Heart left ventricle (tissue), 16 donors: ENCODE data around the gene RABGAP1. TPM values are rescaled to one million over a fixed set of nuclear protein-coding genes. Genes with fewer than 3 reads are reported as not detected.

Experiments used
- ATAC-seq, 4 donors: fragments of 200-7000 bp; cut with Tn5 transposase; one replicate each; pipeline ENCODE4 v1.9.1; 2020 to 2022; ENCODE audit warnings: moderate library complexity in 4 of 4, mild to moderate bottlenecking in 3 of 4, moderate number of reproducible peaks in 1 of 4
- DNase-seq, 5 donors: peaks; one replicate each; pipeline ENCODE4 v3.0.0-alpha.2; 2020
- H3K27ac ChIP-seq, 12 donors: fragments of 200-600 bp; sonication (generic) in 4 of 12; one replicate each; pipeline versions ENCODE4 v1.5.0 to v1.8.0; 2016 to 2022; ENCODE audit warnings: mild to moderate bottlenecking in 2 of 12
- H3K27me3 ChIP-seq, 9 donors: fragments of 200-600 bp; sonication (generic) in 2 of 9; one replicate each; pipeline versions ENCODE4 v1.5.1 to v1.8.0; 2016 to 2022; ENCODE audit warnings: mild to moderate bottlenecking in 3 of 9
- H3K36me3 ChIP-seq, 9 donors: fragments of 200-600 bp; sonication (generic) in 2 of 9; one replicate each; pipeline versions ENCODE4 v1.5.0 to v1.8.0; 2018 to 2022; ENCODE audit warnings: mild to moderate bottlenecking in 2 of 9
- H3K4me1 ChIP-seq, 12 donors: fragments of 200-600 bp; sonication (generic) in 4 of 12; one replicate each; pipeline versions ENCODE4 v1.5.0 to v1.8.0; 2016 to 2022; ENCODE audit warnings: mild to moderate bottlenecking in 3 of 12
- H3K4me3 ChIP-seq, 12 donors: fragments of 200-600 bp; sonication (generic) in 4 of 12; one replicate each; pipeline versions ENCODE4 v1.5.0 to v1.8.0; 2017 to 2022; ENCODE audit warnings: mild to moderate bottlenecking in 9 of 12, moderate library complexity in 4 of 12
- H3K9me3 ChIP-seq, 12 donors: fragments of 200-600 bp; sonication (generic) in 4 of 12; one replicate each; pipeline versions ENCODE4 v1.5.0 to v1.8.0; 2016 to 2022; ENCODE audit warnings: mild to moderate bottlenecking in 1 of 12
- POLR2A ChIP-seq, 2 donors: fragments of 450-650 bp; IDR thresholded peaks; one replicate each; pipeline ENCODE4 v1.6.1; 2017; ENCODE audit warnings: antibody characterized with exemption in 2 of 2, mild to moderate bottlenecking in 2 of 2, moderate library complexity in 2 of 2
- WGBS, 4 donors: extraction: QIAGEN DNeasy Blood & Tissue Kit in 2 of 4; methylation state at CpG; one replicate each; pipeline versions ENCODE4 v1.1.5 to v1.1.7; 2013 to 2018; 5-methylcytosine and 5-hydroxymethylcytosine counted together
- intact Hi-C, 10 donors: fragments of 100-400 bp; cut with DNase I; formaldehyde crosslinking; loops; one replicate each; pipeline versions ENCODE4 v1.11.1 to v1.14.2; 2022
- polyA plus RNA-seq, 2 donors: library from polyadenylated mRNA; stranded (reverse); fragments of 200-250 nt; gene quantifications; one replicate each; pipeline ENCODE4 v1.2.3, GENCODE V29; 2013
- total RNA-seq, 9 donors: library from RNA; depleted of rRNA in 2 of 9; stranded (reverse); fragments of >200 nt in 2 of 9; fragmentation: NEBNext Ultra II Directional in 3 of 9; extraction: Animal tissue kit (Norgen Biotek cat#: 25700) in 3 of 9; gene quantifications; one replicate each; pipeline versions ENCODE4 v1.1.0 to v1.2.4, GENCODE V29; 2016 to 2023
- TF ChIP-seq, protein P1 (sequence below), 12 donors: fragments of 200-600 bp; sonication (generic) in 4 of 12; IDR thresholded peaks; one replicate each; pipeline versions ENCODE4 v1.5.0 to v1.8.0; 2018 to 2022; ENCODE audit warnings: antibody characterized with exemption in 12 of 12, mild to moderate bottlenecking in 5 of 12
- donor health status: ischemic (EF 13 %, LVEDD 7.1; RV severe dilation, severe dysfunction).
- donor health status: healthy with polysubstance abuse.
- donor health status: DM: no; HTN: yes; CAD: no.
- donor health status: DM: no; HTN: no; CAD: no.
- donor health status: ischemic (EF 25% LVEDD 6.9; RV normal size, moderate dysfunction).
- donor health status: ischemic (EF 25% LVEDD 5.7; RV mildly dilated, moderate dysfunction).
- donor health status: healthy.
- donor health status: DM: yes; HTN: yes; CAD: no.
- donor health status: ischemic (EF 35%, LVEDD 5.7; RV mildly dilated, moderate dysfunction).
- donor health status: nonischemic (EF 11% LVEDD 7.7; RV severe dilation, severe dysfunction).
- donor health status: DM: yes; HTN: yes; CAD: no.
- donor health status: PGD.
- donor health status: ischemic (EF 29% LVEDD 5.4; RV normal size, mild dysfunction).
- donor health status: nonischemic (EF 23%, LVEDD 6.1; RV moderate dilation, normal function).

The RABGAP1 gene
- total and polyA plus RNA-seq, 11 donors, result 11.8 to 62.2 (median 43.3) TPM

DNA sequence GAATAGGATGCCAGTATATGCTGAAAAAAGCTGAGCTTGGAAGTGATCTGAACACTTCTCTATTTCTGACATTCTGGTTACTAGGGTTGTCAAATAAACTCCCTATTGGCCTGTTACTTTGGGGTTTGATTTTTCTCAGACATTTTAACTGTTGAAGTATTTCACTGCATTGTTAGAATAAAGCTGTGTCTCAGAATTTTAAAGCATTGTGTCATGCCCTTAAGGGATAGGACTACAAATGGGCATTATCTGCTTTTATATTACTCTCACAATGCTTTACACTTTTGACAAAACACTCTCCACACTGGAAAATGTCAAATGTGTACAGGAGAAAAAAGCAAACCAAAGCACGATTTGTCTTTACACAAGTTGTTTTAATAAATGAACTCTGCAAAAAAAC, 75.8 kb downstream of the RABGAP1 start:
- intact Hi-C loops, result no loop called here
- WGBS, 4 donors, result 90 to 99% (median 94%) methylated on average over 1 of the region's 1 CpG
- H3K27ac ChIP-seq, result no peak overlapping the region
- H3K27me3 ChIP-seq, result no peaks in the 10 kb centered on the region
- ATAC-seq, result no peak
- H3K4me3 ChIP-seq, result no peak overlapping the region
- peaks cover 0 to 100% (median 84%) of the 10 kb centered on the region in 9 donors for H3K36me3 ChIP-seq
- no peak for DNase-seq
- H3K9me3 ChIP-seq, result no peaks in the 10 kb centered on the region
- no peaks in the 10 kb centered on the region for H3K4me1 ChIP-seq
- TF ChIP-seq, protein P1, sequence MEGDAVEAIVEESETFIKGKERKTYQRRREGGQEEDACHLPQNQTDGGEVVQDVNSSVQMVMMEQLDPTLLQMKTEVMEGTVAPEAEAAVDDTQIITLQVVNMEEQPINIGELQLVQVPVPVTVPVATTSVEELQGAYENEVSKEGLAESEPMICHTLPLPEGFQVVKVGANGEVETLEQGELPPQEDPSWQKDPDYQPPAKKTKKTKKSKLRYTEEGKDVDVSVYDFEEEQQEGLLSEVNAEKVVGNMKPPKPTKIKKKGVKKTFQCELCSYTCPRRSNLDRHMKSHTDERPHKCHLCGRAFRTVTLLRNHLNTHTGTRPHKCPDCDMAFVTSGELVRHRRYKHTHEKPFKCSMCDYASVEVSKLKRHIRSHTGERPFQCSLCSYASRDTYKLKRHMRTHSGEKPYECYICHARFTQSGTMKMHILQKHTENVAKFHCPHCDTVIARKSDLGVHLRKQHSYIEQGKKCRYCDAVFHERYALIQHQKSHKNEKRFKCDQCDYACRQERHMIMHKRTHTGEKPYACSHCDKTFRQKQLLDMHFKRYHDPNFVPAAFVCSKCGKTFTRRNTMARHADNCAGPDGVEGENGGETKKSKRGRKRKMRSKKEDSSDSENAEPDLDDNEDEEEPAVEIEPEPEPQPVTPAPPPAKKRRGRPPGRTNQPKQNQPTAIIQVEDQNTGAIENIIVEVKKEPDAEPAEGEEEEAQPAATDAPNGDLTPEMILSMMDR (IDR thresholded peaks at IDR 0.05), result no peak
- no peak for TF ChIP-seq POLR2A (IDR thresholded peaks at IDR 0.05)

DNA sequence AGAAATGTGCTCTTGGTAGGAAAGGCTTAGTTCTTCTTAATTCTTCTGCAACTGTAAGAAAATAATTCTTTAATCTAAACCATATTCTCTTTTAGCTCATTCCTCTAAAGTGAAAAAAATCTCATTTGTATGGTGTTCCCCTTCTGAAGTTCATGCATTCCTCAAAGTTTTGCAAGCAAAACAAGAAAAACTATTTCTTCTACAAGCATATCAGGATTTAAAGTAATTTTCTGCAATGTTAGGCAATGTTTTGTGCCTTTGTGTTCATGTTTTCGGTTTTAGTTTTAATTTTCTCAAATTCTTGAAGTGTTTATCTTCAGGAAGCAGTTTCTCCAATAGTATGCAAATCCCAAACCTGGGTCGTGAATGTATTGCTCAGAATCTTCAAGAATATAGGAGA, 80.0 kb downstream of the RABGAP1 start:
- Histone ChIP-seq H3K4me3 (no peak overlapping the region), H3K9me3 (no peaks in the 10 kb centered on the region), H3K27ac (no peak overlapping the region), H3K4me1 (no peaks in the 10 kb centered on the region), H3K36me3 (peaks cover 0 to 99% (median 83%) of the 10 kb centered on the region in 9 donors), H3K27me3 (no peaks in the 10 kb centered on the region)
- DNase-seq (no peak), ATAC-seq (no peak)
- intact Hi-C loops, result no loop called here
- no peak for TF ChIP-seq POLR2A (IDR thresholded peaks at IDR 0.05)
- TF ChIP-seq, protein P1 (IDR thresholded peaks at IDR 0.05), result no peak
- 81 to 90% (median 83%) methylated on average over 2 of the region's 2 CpGs for WGBS, 4 donors

DNA sequence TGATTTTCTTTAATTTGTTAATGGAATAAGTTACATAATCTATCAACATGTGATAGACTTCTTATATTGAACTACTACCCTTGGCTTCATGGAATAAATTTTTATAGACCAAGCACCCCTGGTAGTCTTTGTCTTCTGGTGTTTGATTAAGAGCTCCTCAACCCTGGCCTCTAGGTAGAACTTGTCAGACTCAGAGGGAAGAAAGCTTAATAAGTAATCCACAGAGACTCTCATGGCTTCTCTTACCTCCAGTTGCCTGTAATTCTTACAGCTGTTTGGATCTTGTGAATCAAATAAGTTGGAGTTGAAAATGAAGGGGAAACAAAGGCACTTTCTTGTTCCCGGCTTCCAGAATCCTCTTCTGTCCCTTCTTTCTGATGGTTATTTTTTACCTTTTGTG, 85.6 kb downstream of the RABGAP1 start:
- Histone ChIP-seq H3K4me1 (no peaks in the 10 kb centered on the region), H3K27me3 (no peaks in the 10 kb centered on the region), H3K4me3 (no peak overlapping the region), H3K36me3 (peaks cover 0 to 84% (median 55%) of the 10 kb centered on the region in 9 donors), H3K27ac (no peak overlapping the region), H3K9me3 (no peaks in the 10 kb centered on the region)
- no peak for DNase-seq
- TF ChIP-seq POLR2A (IDR thresholded peaks at IDR 0.05), result no peak
- TF ChIP-seq, protein P1 (IDR thresholded peaks at IDR 0.05), result no peak
- WGBS, 4 donors, result 95 to 100% (median 99%) methylated on average over 1 of the region's 1 CpG
- ATAC-seq, result no peak
- intact Hi-C loops, result no loop called here

DNA sequence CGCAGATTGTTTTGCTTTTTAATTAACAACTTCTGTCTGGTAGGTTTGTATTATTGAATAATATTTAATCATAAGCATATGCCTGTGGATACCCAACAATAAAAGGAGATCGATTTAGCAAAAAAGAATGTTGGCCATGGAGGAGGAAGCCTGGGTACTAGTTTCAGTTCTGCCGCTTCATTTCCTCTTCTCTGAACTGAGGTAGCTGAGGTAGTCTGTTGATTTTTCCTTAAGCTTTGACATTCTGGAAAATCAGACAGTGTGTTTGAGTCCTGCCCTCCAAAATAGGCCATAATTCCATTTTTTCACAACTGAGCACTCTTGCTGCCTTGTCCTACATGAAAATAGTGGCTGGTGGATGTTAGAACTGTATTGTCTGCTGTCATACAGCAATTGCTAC, 86.7 kb downstream of the RABGAP1 start:
- H3K27me3 ChIP-seq, result no peaks in the 10 kb centered on the region
- 59 to 87% (median 70%) methylated on average over 3 of the region's 3 CpGs for WGBS, 4 donors
- TF ChIP-seq POLR2A (IDR thresholded peaks at IDR 0.05), result no peak
- TF ChIP-seq, protein P1 (IDR thresholded peaks at IDR 0.05), result no peak
- peaks cover 0 to 4% (median 0%) of the 10 kb centered on the region in 12 donors for H3K4me1 ChIP-seq
- intact Hi-C loops, result no loop called here
- no peak overlapping the region for H3K27ac ChIP-seq
- ATAC-seq (no peak), DNase-seq (no peak)
- peaks cover 0 to 73% (median 44%) of the 10 kb centered on the region in 9 donors for H3K36me3 ChIP-seq
- H3K9me3 ChIP-seq, result no peaks in the 10 kb centered on the region
- H3K4me3 ChIP-seq, result no peak overlapping the region
